ENCODE measurements around the gene C1QTNF9.
"Not testable (repeated sequence)": the region's sequence is repeated elsewhere in the genome, so short reads cannot be mapped to it uniquely, and the experiment has no call there.

C1QTNF9 gene

GRCh38 chr13:24362435-24362952 is 53.1 kb downstream of the C1QTNF9 start:
- peak in 1 of 2 experiments; percentile 35 for DNase-seq

- no peak for DNase-seq
Observed at GRCh38 chr13:24365191-24365590, 55.8 kb downstream of the C1QTNF9 start.

- not testable (repeated sequence) for DNase-seq
Observed at GRCh38 chr13:24366315-24366714, 56.9 kb downstream of the C1QTNF9 start.

GRCh38 chr13:24371273-24371672 is 61.9 kb downstream of the C1QTNF9 start:
- DNase-seq, result not testable (repeated sequence)

All from NCI-H2081 (cell line).